Frontal cortex (tissue), 4 donors: ENCODE results near the gene MYO3A. TPM values are rescaled to one million over a fixed set of nuclear protein-coding genes. Genes with fewer than 3 reads are reported as not detected.
"Not testable (repeated sequence)": the region's sequence is repeated elsewhere in the genome, so short reads cannot be mapped to it uniquely, and the experiment has no call there.

Source experiments
- DNase-seq, 2 donors: peaks; one replicate each; pipeline ENCODE4 v3.0.0; 2012; ENCODE audit warnings: low spot score in 2 of 2
- FAIRE-seq: peaks from 2 replicates; lab custom pipeline; 2012; peaks lifted over from hg19 to GRCh38; lab: Jason Lieb, UNC
- total RNA-seq: library from RNA; depleted of rRNA; stranded (reverse); fragments of >200 nt; gene quantifications from one replicate; pipeline ENCODE4 v1.2.3, GENCODE V29; 2014
- donor health status: control.
- donor health status: control.
- donor health status: control.

The MYO3A gene
- total RNA-seq, 1 donor from 2014 or later: 4.1 TPM

DNA sequence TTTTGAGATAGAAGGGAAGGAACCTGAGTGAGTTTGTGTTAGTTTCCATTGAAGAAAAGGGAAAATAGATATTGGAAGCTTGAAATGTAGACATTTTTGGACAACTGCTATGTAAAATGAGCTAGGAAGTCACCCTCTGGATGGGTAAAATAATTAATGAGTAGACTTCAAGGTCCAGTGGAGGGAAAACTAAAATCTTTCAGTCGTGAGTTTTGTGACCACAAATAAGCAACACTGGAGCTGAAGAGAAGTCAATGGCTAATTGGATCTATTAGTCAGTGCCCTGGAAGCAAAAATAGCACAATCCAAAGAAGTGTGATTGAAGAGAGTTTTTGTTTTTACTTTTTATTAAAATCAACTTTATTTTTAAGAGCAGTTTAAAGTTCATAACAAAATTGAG lies 123.4 kb downstream of the MYO3A start:
- no peak for DNase-seq
- no peak for FAIRE-seq

- DNase-seq (no peak), FAIRE-seq (no peak)
Observed at GRCh38 chr10:26064106-26064505, 130.1 kb downstream of the MYO3A start.

DNA sequence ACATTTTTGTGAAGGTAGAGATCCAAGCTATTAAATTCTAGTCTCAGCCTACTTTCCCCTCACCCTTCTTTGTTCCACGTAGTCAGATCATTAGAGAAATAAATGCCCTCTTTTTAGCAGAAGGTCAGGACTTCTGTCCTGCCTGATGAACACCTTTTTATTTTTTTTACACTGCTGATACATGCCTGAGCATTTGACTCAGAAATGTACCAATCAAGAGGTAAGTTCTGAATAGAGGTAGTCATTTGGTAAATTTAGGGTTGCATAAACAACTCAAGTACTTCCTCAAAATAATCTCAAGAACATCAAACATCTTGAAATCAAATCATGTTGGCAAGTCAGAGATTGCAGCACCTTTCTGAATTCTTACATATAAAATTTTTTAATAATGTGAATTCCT lies 133.7 kb downstream of the MYO3A start:
- no peak for FAIRE-seq
- DNase-seq: no peak

GRCh38 chr10:26080971-26081370 lies 146.9 kb downstream of the MYO3A start:
- not testable (repeated sequence) for FAIRE-seq, DNase-seq

GRCh38 chr10:26081459-26081858 lies 147.4 kb downstream of the MYO3A start:
- FAIRE-seq: no peak
- no peak for DNase-seq

- DNase-seq (no peak), FAIRE-seq (no peak)
Observed at GRCh38 chr10:26085549-26085948, 151.5 kb downstream of the MYO3A start.

DNA sequence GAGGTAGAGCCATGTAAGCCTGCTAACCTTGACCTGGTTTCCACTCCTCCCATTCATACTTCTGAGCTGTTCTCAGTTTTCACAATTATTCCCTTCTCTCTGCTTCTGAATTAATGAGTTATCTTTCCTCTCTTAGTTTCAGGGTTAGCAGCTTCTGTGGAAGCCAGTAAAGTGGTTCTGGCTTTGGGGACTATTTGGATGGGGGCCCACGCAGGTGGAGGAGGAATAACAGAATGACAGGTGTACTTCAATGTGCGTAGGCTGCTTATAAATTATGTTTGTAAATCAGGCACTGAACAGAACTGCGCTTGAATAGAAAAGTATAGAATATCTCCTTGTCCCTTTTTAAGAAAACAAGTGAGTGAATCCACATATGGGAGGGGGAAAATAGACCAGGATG lies 153.6 kb downstream of the MYO3A start:
- DNase-seq (no peak), FAIRE-seq (no peak)

DNA sequence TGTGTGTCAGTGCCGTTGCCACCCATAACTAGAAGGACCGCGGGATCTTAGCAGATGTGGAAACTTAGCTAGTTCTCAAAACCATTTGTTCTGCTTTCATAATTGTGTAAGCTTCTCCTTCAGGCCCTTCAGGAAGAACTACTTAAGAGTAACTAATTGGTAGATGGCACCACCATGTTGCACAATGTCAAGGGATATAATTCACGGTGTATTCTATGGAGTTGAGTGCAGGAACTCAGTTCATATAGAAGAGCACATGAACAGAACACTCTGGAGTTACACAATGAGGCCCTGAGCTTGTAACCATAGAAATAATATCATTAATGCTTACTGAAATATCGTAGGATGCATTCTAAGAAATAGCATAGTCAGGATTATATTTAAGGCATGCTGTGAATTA lies 156.0 kb downstream of the MYO3A start:
- DNase-seq (no peak), FAIRE-seq (no peak)

DNA sequence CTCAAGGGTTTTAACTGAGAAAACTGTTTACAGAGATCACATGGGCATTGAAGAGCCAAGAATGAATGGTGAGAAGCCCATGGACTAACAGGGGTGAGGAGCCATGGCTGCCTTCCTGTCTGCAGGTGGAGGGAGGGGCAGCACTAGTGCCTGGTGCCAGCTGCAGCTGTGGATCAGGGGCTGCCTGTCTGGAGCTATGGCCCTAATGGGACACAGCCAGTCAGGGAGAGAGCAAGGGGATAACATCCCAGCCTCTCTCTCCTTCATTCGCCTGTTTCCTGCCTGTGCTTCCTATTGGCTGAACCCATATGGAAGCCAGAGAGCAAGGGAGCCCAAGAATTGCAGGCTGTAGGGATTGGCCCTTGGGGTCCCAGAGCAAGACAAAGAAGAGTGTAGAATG lies 156.7 kb downstream of the MYO3A start:
- FAIRE-seq (no peak), DNase-seq (no peak)

GRCh38 chr10:26093229-26093628 lies 159.2 kb downstream of the MYO3A start:
- FAIRE-seq: no peak

DNA sequence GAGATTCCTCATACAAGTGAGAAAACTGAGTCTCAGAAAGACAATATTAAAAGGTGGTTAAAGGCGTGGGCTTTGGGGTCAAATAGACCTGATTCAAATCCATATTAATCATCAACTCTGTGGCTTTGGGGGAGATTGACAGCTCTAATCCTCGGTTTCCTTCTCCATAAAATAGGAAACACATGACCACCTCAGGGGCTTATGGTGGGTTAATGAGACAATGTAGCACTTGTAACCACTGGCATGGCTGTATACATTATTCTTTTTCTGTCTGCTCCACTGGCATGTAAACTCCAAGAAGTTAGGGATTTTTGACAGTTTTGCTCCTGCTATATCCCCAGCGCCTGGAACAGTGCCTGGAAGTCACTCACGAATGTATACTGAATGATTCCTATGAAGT lies 161.8 kb downstream of the MYO3A start:
- DNase-seq: no peak
- FAIRE-seq: no peak

More at GRCh38 chr10:26093229-26093628, 159.2 kb downstream of the MYO3A start:
- DNase-seq: no peak

DNA sequence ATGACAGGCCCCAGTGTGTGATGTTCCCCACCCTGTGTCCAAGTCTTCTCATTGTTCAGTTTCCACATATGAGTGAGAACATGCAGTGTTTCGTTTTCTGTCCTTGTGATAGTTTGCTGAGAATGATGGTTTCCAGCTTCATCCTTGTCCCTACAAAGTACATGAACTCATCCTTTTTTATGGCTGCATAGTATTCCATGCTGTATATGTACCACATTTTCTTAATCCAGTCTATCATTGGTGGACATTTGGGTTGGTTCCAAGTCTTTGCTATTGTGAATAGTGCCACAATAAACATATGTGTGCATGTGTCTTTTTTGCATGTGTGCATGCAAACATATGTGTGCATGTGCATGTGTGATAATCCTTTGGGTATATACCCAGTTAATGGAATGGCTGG lies 163.5 kb downstream of the MYO3A start:
- not testable (repeated sequence) for FAIRE-seq, DNase-seq

- FAIRE-seq: no peak
- no peak for DNase-seq
Observed at GRCh38 chr10:26112532-26112931, 178.5 kb downstream of the MYO3A start.

DNA sequence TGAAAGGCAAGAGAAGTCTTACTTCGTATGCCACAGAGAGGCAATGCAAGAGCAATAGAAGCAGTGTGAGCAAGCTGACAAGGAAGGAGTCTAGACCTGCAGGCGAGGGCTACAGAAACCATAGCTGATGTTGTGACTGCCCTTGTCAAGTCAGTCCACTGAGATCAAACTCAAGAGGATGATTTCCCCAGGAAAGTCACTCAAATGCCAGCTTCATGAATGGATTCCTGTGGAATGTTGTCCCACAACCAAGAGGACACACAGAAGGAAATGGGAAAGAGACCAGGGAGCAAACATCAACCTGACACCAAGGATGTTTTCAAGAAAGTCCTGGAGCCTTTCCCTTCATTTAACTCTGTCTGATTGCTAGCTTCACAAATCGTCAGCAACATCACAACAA lies 204.6 kb downstream of the MYO3A start:
- FAIRE-seq (no peak), DNase-seq (no peak)

GRCh38 chr10:26156019-26156418 lies 222.0 kb downstream of the MYO3A start:
- FAIRE-seq: no peak
- DNase-seq: no peak

DNA sequence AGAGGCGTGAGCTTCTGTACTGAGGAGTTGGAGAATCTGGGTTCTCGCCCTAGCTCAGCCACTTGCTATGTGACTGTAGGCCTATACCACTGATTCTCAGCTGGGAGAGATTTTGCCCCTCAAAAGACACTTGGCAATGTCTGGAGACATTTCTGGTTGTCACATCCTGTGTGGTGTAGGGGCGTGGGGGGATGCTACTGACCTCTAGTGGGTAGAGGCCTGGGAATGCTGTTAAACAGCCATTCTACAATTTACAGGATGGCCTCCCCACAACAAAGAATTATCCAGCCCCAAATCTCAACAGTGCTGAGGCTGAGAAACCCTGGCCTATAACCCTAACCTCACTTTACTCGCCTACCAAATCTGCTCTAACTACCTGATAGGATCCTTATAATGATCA lies 223.7 kb downstream of the MYO3A start:
- DNase-seq (no peak), FAIRE-seq (no peak)

DNA sequence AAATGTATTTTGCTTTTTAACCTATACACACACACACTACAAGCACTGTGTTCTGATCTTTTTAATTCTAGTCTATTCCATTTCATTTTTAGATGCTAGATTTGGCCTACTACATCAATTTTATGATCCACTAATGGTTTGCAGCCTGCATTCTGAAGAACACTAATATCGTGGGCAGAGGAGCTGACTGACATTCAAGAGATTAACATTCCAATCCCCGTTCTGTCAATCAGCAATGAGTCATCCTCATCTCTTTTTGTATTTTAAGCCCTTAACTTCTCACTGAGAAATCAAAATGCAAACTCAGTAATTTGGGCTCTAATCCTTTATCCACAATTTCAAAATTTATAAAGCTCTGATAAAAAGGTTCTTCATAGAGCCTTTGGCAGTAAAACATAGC lies 235.4 kb downstream of the MYO3A start:
- no peak for FAIRE-seq
- DNase-seq: no peak

DNA sequence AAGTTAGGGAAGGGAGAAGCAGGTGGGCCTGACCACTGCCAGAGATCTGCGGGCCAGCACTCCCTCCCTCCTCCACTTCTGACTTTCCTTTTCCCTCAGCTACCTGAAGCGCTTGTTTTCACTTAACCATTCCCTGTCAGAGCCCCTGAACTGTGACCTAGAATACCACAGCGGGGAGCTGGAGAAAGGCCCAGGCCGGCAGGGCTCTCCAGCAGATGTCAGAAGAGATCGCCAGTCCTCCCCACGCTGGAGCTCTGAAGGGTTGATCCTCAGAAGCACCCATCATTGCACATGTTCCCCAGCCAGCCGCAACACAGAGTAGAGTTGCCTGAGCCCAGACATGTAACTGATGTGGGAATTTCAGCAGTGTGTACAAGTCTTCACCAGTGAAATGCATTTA lies 238.1 kb downstream of the MYO3A start:
- FAIRE-seq: no peak

DNA sequence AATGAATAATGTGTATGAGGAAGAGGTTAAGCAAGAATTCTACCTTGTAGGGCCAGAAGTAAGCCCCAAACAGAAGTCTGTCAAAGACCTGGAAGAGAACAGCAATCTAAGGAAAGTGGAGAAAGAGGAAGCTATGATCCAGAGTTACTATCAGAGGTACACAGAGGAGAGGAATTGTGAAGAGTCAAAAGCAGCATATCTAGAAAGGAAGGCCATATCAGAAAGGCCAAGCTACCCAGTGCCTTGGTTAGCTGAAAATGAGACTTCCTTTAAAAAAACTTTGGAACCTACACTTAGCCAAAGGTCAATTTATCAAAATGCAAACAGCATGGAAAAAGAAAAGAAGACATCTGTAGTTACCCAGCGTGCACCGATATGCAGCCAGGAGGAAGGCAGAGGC lies 239.8 kb downstream of the MYO3A start:
- FAIRE-seq: no peak
- no peak for DNase-seq

More for the DNA sequence above, 238.1 kb downstream of the MYO3A start:
- DNase-seq: no peak

GRCh38 chr10:26177341-26177740 lies 243.3 kb downstream of the MYO3A start:
- no peak for FAIRE-seq
- no peak for DNase-seq

DNA sequence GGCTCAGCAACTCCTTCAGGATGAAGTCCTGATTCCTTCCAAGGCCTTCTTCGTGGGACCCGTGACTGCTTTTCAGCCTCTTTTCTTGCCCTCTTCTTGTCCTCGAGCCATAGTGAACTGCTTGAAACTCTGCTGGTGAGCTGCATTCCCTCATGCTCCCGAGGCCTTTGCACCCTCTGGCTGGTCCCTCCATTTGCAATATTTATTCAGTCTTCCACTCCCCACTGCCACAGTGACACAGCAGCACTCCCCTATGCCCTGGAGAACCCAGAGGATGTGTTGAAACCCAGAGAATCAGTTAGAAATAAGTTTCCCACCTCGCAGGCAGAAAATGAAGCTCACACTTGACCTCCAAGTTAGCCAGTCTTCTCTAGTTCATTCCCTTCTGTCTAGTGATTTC lies 260.2 kb downstream of the MYO3A start:
- FAIRE-seq: no peak
- DNase-seq: no peak

DNA sequence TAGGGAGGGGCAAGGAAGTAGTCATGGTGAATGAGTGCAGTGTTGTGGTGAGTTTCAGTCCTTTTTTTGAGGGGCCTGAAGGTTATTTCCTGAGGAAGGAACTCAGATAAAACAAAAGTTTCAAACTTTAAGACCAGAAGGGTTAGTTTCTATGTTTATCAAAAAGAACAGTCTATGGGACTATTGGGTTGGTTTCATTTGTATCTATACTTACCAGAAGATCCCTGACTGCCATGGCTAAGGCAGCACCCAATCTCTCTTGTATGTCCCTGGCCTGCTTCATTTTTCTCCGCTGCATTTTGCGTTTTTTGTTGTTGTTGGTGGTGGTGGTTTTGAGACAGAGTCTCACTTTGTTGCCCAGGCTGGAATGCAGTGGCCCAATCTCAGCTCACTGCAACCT lies 263.2 kb downstream of the MYO3A start:
- FAIRE-seq (no peak), DNase-seq (no peak)

DNA sequence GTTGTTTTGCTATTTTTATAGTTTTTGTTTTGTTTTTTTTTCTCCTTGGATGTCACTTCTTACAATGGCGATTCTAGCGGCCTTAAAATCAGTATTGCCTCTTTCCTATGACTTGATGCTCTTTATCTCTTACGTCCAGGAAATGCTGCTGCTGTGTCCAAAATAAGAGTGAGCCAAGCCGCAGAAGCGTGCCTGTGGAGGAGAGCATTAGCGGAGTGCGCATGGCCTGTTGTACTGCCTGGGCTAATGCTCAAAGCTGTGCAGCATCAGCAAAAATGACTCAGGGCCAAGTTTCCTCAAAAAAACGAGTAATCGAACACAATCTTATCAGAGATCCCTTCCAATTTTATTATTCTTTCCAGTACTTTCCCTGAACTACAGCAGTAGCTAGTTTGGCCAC lies 264.1 kb downstream of the MYO3A start:
- FAIRE-seq: no peak
- DNase-seq: no peak
